Measurements from ENCODE around the gene TMEM132D.

DNA sequence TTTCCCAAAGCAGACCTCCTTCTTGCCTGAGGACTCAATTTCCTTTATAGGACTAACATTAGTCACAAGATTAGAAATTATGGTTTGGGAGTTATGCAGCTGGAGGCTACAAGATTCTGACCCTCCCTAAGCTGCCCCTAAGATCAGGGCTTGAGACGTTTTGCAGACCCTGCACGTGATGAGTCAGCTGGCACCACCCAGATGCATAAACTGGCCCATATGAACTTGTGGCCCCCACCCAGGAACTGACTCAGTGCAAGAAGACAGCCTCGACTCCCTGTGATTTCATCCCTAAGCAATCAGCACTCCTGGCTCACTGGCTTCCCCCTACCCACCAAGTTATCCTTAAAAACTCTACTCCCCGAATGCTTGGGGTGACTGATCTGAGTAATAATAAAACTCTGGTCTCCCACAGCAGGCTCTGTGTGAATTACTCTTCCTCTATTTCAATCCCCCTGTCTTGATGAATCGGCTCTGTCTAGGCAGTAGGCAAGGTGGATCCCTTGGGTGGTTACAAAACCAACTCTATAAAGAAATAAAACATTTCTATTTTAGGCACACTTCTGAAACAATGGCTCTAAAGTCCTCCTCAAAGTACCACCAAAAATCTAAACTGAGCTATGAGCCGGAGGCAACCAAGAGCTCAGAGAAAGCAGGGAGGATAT is 233.4 kb downstream of the TMEM132D start:
- TF ChIP-seq, protein P1, sequence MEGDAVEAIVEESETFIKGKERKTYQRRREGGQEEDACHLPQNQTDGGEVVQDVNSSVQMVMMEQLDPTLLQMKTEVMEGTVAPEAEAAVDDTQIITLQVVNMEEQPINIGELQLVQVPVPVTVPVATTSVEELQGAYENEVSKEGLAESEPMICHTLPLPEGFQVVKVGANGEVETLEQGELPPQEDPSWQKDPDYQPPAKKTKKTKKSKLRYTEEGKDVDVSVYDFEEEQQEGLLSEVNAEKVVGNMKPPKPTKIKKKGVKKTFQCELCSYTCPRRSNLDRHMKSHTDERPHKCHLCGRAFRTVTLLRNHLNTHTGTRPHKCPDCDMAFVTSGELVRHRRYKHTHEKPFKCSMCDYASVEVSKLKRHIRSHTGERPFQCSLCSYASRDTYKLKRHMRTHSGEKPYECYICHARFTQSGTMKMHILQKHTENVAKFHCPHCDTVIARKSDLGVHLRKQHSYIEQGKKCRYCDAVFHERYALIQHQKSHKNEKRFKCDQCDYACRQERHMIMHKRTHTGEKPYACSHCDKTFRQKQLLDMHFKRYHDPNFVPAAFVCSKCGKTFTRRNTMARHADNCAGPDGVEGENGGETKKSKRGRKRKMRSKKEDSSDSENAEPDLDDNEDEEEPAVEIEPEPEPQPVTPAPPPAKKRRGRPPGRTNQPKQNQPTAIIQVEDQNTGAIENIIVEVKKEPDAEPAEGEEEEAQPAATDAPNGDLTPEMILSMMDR (IDR thresholded peaks at IDR 0.05), result no peak
- TF ChIP-seq POLR2A (IDR thresholded peaks at IDR 0.05), result no peak

All from body of pancreas (tissue), 4 donors.